ENCODE results near the gene UBE2Q2. TPM values are rescaled to one million over a fixed set of nuclear protein-coding genes. Genes with fewer than 3 reads are reported as not detected.
"Not testable (repeated sequence)": the region's sequence is repeated elsewhere in the genome, so short reads cannot be mapped to it uniquely, and the experiment has no call there.

The UBE2Q2 gene
- 18.9 and 21.1 TPM in 2 replicates for total RNA-seq

- Mint-ChIP-seq H3K9me3 (no peaks in the 10 kb centered on the region), H3K27me3 (ENCODE audit: low read depth) (peaks cover 10% of the 10 kb centered on the region), H3K4me3 (ENCODE audit: low read depth) (peak within 1 kb of the TSS; percentile 94), H3K27ac (peak within 1 kb of the TSS; percentile 88), H3K36me3 (ENCODE audit: low read depth) (peaks cover 32% of the 10 kb centered on the region), H3K4me1 (ENCODE audit: low read depth) (peaks cover 30% of the 10 kb centered on the region)
- DNase-seq (ENCODE audit: low spot score) = peak; percentile 70
- intact Hi-C loops (cut with micrococcal nuclease) = loop anchor here (5.0 to 10.0 kb wide), 2 partner anchors 59 to 388 kb away; partner anchors contain the start of genes FBXO22 and SIN3A
Observed at GRCh38 chr15:75842722-75843677, at the start of gene UBE2Q2. Gene UBE2Q2 (plus strand): TSS chr15:75843447. CDS start chr15:75843667, 220 bp downstream.

DNA sequence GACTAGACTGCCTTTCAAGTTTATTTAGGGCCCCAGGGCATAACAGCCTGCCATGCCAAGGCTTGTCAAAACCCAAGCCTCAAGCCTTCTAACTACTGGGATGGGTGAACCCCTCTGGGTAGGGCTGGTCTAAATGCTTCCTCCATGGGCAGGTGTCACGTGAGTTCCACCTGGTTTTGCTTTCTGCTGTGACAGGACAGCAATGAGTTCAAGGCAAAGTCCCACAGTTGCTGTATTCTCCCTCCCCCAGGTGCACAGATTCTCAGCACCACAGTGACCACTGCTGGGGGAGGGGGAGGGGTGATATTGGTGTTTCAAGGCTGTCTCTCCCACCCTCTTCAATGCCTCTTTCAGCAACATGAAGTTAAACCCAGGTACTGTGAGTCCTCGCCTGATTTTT, 46.9 kb upstream of the UBE2Q2 start:
- Mint-ChIP-seq H3K36me3 (ENCODE audit: low read depth) (no peaks in the 10 kb centered on the region), H3K4me1 (ENCODE audit: low read depth) (peaks cover under 1% of the 10 kb centered on the region), H3K27me3 (ENCODE audit: low read depth) (peaks cover 48% of the 10 kb centered on the region), H3K4me3 (ENCODE audit: low read depth) (no peak overlapping the region), H3K9me3 (no peaks in the 10 kb centered on the region), H3K27ac (no peak overlapping the region)
- intact Hi-C loops (cut with micrococcal nuclease) = no loop called here
- no peak for DNase-seq (ENCODE audit: low spot score)

- H3K36me3 Mint-ChIP-seq (ENCODE audit: low read depth); H3K9me3 Mint-ChIP-seq; H3K4me3 Mint-ChIP-seq (ENCODE audit: low read depth); DNase-seq (ENCODE audit: low spot score); intact Hi-C loops (cut with micrococcal nuclease); H3K27ac Mint-ChIP-seq; H3K4me1 Mint-ChIP-seq (ENCODE audit: low read depth): not testable (repeated sequence)
- H3K27me3 Mint-ChIP-seq (ENCODE audit: low read depth) = peaks cover 54% of the 10 kb centered on the region
Observed at GRCh38 chr15:75797146-75797545, 46.1 kb upstream of the UBE2Q2 start.

- Mint-ChIP-seq H3K27me3 (ENCODE audit: low read depth) (peaks cover 57% of the 10 kb centered on the region), H3K4me1 (ENCODE audit: low read depth) (peaks cover 8% of the 10 kb centered on the region), H3K9me3 (no peaks in the 10 kb centered on the region), H3K36me3 (ENCODE audit: low read depth) (no peaks in the 10 kb centered on the region), H3K4me3 (ENCODE audit: low read depth) (no peak overlapping the region), H3K27ac (no peak overlapping the region)
- intact Hi-C loops (cut with micrococcal nuclease) = no loop called here
- no peak for DNase-seq (ENCODE audit: low spot score)
Observed at GRCh38 chr15:75799190-75799589, 44.1 kb upstream of the UBE2Q2 start.

DNA sequence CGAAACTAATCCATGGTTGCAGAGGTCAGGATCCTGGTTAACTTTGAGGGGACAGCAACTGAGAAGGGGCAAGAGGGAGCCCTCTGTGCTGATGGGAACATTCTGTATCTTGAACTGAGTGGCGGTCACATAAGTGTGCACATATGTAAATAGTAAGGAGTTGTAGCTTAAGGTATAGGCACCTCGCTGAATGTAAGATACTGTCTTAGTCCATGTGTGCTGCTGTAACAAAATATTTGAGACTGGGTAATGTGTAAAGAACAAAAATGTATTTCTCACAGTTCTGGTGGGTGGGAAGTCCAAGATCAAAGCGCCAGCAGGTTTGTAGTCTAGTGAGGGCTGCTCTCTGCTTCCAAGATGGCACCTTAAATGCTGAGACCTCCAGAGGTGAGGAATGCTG, 42.8 kb upstream of the UBE2Q2 start:
- H3K36me3 Mint-ChIP-seq (ENCODE audit: low read depth); intact Hi-C loops (cut with micrococcal nuclease); H3K4me3 Mint-ChIP-seq (ENCODE audit: low read depth); H3K9me3 Mint-ChIP-seq; H3K27ac Mint-ChIP-seq; H3K4me1 Mint-ChIP-seq (ENCODE audit: low read depth); DNase-seq (ENCODE audit: low spot score): not testable (repeated sequence)
- H3K27me3 Mint-ChIP-seq (ENCODE audit: low read depth) = peaks cover 60% of the 10 kb centered on the region

DNA sequence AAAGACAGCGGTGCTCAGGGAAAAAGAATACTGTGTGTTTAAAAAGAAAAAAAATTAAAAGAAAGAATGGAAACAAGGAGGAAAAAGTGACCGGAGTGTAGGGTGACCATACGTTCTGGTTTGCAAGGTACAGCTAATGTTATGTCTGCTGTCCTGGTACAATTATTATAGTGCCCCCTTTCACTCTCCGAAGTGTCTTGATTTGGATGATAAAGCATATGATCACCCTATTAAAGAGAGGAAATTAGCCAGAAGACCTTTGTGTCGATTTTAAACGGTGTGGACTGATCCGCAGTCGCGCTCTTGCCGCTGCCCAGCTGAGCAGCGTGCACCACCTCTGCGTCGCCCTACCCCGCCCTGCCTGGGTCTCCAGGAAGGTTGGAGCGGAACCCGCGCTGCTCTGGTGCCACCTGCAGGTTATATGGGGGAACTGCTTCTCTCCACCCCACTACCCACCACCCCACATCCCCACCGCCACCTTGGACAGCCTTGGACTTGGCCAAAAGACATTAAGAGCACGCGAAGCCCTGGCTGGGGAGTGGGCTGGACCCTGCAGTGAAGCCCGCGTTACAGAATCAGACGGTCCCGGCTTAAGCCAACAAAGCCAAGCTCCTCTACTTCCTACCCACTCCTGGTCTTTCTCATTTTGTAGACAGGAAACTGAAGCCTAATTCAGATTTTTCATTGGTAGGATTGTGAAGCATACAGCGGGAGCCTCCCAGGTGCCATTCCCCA, 41.2 kb upstream of the UBE2Q2 start:
- peak overlapping the region; percentile 52 for H3K4me3 Mint-ChIP-seq (ENCODE audit: low read depth)
- DNase-seq (ENCODE audit: low spot score) = peak; percentile 71
- peaks cover 8% of the 10 kb centered on the region for H3K4me1 Mint-ChIP-seq (ENCODE audit: low read depth)
- no peak overlapping the region for H3K27ac Mint-ChIP-seq
- intact Hi-C loops (cut with micrococcal nuclease) = loop anchor here (1.0 kb wide), 2 partner anchors 74 to 116 kb away; no protein-coding TSS in a partner anchor
- H3K9me3 Mint-ChIP-seq = no peaks in the 10 kb centered on the region
- H3K27me3 Mint-ChIP-seq (ENCODE audit: low read depth) = peaks cover 64% of the 10 kb centered on the region
- no peaks in the 10 kb centered on the region for H3K36me3 Mint-ChIP-seq (ENCODE audit: low read depth)

DNA sequence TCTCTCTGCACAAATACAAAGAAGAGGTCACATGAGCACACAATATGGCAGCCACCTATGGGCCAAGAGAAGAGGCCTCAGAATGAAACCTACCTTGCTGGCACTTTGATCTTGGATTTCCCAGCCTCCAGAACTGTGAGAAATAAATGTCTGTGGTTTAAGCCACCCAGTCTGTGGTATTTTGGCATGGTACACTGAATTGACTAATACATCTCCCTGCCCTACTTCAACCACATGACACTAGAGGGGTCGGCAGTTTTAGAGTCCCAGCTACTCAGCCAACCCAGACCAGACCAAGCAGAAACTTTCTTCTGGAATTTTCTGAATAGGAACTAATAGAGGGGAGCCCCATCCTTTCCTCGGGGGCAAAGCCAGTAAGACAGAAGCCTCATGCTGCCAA, 35.8 kb upstream of the UBE2Q2 start:
- H3K4me3 Mint-ChIP-seq (ENCODE audit: low read depth); H3K27ac Mint-ChIP-seq; H3K4me1 Mint-ChIP-seq (ENCODE audit: low read depth); H3K36me3 Mint-ChIP-seq (ENCODE audit: low read depth); DNase-seq (ENCODE audit: low spot score); H3K9me3 Mint-ChIP-seq; intact Hi-C loops (cut with micrococcal nuclease): not testable (repeated sequence)
- peaks cover 26% of the 10 kb centered on the region for H3K27me3 Mint-ChIP-seq (ENCODE audit: low read depth)

GRCh38 chr15:75808009-75808408, 35.2 kb upstream of the UBE2Q2 start:
- H3K9me3 Mint-ChIP-seq; H3K36me3 Mint-ChIP-seq (ENCODE audit: low read depth); H3K27ac Mint-ChIP-seq; DNase-seq (ENCODE audit: low spot score); H3K4me1 Mint-ChIP-seq (ENCODE audit: low read depth); intact Hi-C loops (cut with micrococcal nuclease); H3K4me3 Mint-ChIP-seq (ENCODE audit: low read depth): not testable (repeated sequence)
- H3K27me3 Mint-ChIP-seq (ENCODE audit: low read depth) = peaks cover 22% of the 10 kb centered on the region

DNA sequence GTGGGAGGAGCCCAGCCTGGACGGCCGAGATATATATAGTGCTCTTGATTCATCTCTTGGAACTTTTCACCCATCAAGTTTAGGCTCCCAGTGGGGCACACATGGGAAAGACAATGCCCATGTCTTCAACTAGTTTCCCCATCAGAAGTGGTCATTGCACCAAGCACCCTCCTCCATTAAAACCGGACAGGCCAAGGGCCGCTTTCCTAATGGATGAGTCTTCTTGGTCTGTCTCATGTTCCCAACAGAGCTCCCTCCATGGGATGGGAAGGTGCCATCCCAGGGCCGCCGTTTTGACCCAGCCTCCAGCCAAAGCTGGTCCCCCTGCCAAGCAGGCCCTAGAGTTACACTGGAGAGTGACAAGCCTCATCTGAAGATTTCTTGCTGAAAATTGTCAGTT, 34.7 kb upstream of the UBE2Q2 start:
- Mint-ChIP-seq H3K27ac (no peak overlapping the region), H3K36me3 (ENCODE audit: low read depth) (no peaks in the 10 kb centered on the region), H3K4me1 (ENCODE audit: low read depth) (no peaks in the 10 kb centered on the region), H3K9me3 (no peaks in the 10 kb centered on the region), H3K27me3 (ENCODE audit: low read depth) (peaks cover 22% of the 10 kb centered on the region), H3K4me3 (ENCODE audit: low read depth) (no peak overlapping the region)
- DNase-seq (ENCODE audit: low spot score) = no peak
- intact Hi-C loops (cut with micrococcal nuclease) = no loop called here

DNA sequence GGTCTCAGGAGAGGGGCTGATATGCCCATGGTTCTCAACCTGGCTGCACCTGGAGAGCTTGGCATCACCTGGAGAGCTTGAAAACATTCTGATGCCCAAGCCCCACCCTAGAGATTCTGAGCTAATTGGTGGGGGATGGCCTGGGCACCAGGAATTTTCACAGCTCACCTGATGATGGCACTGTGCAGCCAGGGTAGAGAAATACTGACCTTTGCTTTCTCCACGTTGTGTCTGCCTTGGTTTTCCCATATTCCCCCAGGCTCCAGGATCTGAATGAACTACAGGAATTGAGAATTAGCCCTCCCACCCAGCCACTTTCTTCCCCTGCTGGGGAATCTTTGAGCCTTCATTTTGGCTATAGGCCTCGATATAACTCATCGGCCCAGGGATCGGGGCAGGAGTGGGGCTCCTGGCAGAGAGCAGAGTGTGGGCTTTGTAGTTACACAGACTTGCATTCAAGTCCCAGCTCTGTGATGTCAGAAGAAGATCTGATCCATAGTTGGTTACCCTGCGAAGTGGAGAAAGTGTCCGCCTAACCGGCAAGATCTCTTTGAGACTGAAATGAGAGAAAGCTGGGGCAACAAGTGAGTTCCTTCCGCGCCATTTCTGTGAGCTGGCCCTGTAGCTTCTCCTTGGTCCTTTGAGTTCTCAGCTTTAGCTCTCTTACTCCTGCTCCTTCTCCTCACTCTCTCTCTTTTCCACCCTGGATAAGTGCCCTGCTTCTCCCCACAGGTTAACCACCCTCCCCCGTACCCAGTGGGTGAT, 33.1 kb upstream of the UBE2Q2 start:
- H3K4me3 Mint-ChIP-seq (ENCODE audit: low read depth) = no peak overlapping the region
- H3K9me3 Mint-ChIP-seq = no peaks in the 10 kb centered on the region
- intact Hi-C loops (cut with micrococcal nuclease) = no loop called here
- no peak overlapping the region for H3K27ac Mint-ChIP-seq
- peaks cover 18% of the 10 kb centered on the region for H3K27me3 Mint-ChIP-seq (ENCODE audit: low read depth)
- no peak for DNase-seq (ENCODE audit: low spot score)
- no peaks in the 10 kb centered on the region for H3K4me1 Mint-ChIP-seq (ENCODE audit: low read depth)
- H3K36me3 Mint-ChIP-seq (ENCODE audit: low read depth) = no peaks in the 10 kb centered on the region

DNA sequence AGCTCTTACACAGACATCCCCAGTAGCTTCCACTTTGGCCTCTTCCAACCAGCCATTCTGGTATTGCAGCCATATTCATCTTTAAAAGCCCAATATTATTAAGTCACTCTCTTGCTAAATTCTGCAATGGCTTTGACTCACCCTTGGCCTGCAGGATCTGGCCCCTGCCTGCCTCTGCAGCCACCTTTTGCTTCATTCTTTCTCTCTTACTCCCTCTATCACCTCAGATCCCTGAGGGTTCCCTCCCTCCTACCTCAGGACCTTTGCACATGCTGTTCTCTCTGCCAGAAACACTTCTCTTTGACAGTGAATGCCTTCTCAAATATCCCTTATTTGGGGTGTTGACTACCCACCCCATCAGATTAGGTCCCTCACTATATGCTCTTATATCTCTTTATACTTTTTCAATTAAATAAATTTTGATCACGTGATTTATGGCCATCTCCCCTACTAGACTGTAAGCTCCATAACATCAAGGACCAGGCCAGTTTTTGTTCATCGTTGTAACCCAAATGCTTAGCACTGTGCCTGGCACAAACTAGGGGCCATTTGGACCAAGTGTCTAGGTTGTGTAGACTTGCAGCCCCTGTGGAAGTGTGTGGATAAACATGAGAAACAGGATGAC, 32.3 kb upstream of the UBE2Q2 start:
- no peaks in the 10 kb centered on the region for H3K36me3 Mint-ChIP-seq (ENCODE audit: low read depth)
- intact Hi-C loops (cut with micrococcal nuclease) = no loop called here
- no peak overlapping the region for H3K4me3 Mint-ChIP-seq (ENCODE audit: low read depth)

GRCh38 chr15:75811626-75812025, 31.6 kb upstream of the UBE2Q2 start:
- H3K4me1 Mint-ChIP-seq (ENCODE audit: low read depth) = peaks cover 4% of the 10 kb centered on the region
- intact Hi-C loops (cut with micrococcal nuclease) = no loop called here
- no peak for DNase-seq (ENCODE audit: low spot score)

More for the DNA sequence above, 32.3 kb upstream of the UBE2Q2 start:
- no peak for DNase-seq (ENCODE audit: low spot score)
- Mint-ChIP-seq H3K9me3 (no peaks in the 10 kb centered on the region), H3K4me1 (ENCODE audit: low read depth) (no peaks in the 10 kb centered on the region), H3K27ac (no peak overlapping the region), H3K27me3 (ENCODE audit: low read depth) (peaks cover 12% of the 10 kb centered on the region)

More at GRCh38 chr15:75811626-75812025, 31.6 kb upstream of the UBE2Q2 start:
- Mint-ChIP-seq H3K36me3 (ENCODE audit: low read depth) (no peaks in the 10 kb centered on the region), H3K27ac (no peak overlapping the region), H3K27me3 (ENCODE audit: low read depth) (peaks cover 7% of the 10 kb centered on the region), H3K4me3 (ENCODE audit: low read depth) (no peak overlapping the region), H3K9me3 (no peaks in the 10 kb centered on the region)
